Esophagus squamous epithelium (tissue), 5 donors: ENCODE results near the gene ATP2B2. TPM values are rescaled to one million over a fixed set of nuclear protein-coding genes. Genes with fewer than 3 reads are reported as not detected.

Source experiments
- DNase-seq: peaks from one replicate; lab custom pipeline; 2025; lab: John Stamatoyannopoulos, UW
- H3K27ac ChIP-seq, 4 donors: fragments of 200-600 bp; sonication (generic); one replicate each; pipeline ENCODE4 v1.5.1; 2016 to 2019; ENCODE audit warnings: mild to moderate bottlenecking in 1 of 4
- H3K27me3 ChIP-seq, 4 donors: fragments of 200-600 bp; sonication (generic); 1 replicate in 3 of 4; 2 replicates in 1 of 4; pipeline versions ENCODE4 v1.5.1 to v1.6.0; 2017 to 2021; ENCODE audit warnings: antibody characterized with exemption in 1 of 4
- H3K36me3 ChIP-seq, 3 donors: fragments of 200-600 bp; sonication (generic); one replicate each; pipeline ENCODE4 v1.5.1; 2016 to 2019
- H3K4me1 ChIP-seq, 3 donors: fragments of 200-600 bp; sonication (generic); one replicate each; pipeline ENCODE4 v1.5.1; 2017 to 2019
- H3K4me3 ChIP-seq, 4 donors: fragments of 200-600 bp; sonication (generic); 1 replicate in 3 of 4; 2 replicates in 1 of 4; pipeline ENCODE4 v1.5.1; 2016 to 2019; ENCODE audit warnings: mild to moderate bottlenecking in 2 of 4, moderate library complexity in 1 of 4
- H3K9me3 ChIP-seq, 3 donors: fragments of 200-600 bp; sonication (generic); one replicate each; pipeline ENCODE4 v1.5.1; 2016 to 2019
- CTCF ChIP-seq, 6 experiments: fragments of 450-650 bp in 4 of 6; fragments of 200-600 bp in 2 of 6; sonication (generic) in 2 of 6; IDR thresholded peaks; one replicate each; pipeline ENCODE4 v1.5.1; 2016 to 2019; ENCODE audit warnings: antibody characterized with exemption in 6 of 6, mild to moderate bottlenecking in 4 of 6, moderate library complexity in 4 of 6
- POLR2A ChIP-seq, 4 donors: fragments of 450-650 bp; IDR thresholded peaks; one replicate each; pipeline ENCODE4 v1.6.1; 2017; ENCODE audit warnings: antibody characterized with exemption in 4 of 4, mild to moderate bottlenecking in 4 of 4, moderate library complexity in 3 of 4
- WGBS, 2 donors: methylation state at CpG; one replicate each; pipeline ENCODE4 v1.1.5; 2018; 5-methylcytosine and 5-hydroxymethylcytosine counted together
- intact Hi-C: fragments of 100-400 bp; cut with DNase I; formaldehyde crosslinking; loops from one replicate; pipeline ENCODE4 v1.15.0; 2022
- total RNA-seq, 4 donors: library from RNA; depleted of rRNA; stranded (reverse); fragments of >200 nt; gene quantifications; one replicate each; pipeline ENCODE4 v1.1.0, GENCODE V29; 2016
- donor health status: DM: yes; HTN: yes; CAD: no.

The ATP2B2 gene
- total RNA-seq, 4 donors from 2014 or later, result 0.31 to 0.57 (median 0.42) TPM

- Histone ChIP-seq H3K4me1 (peaks cover 0 to 22% (median 0%) of the 10 kb centered on the region in 3 donors), H3K27ac (no peak overlapping the region), H3K36me3 (peaks cover 8 to 47% (median 8%) of the 10 kb centered on the region in 3 donors), H3K9me3 (no peaks in the 10 kb centered on the region), H3K4me3 (no peak overlapping the region), H3K27me3 (no peaks in the 10 kb centered on the region)
- DNase-seq, result no peak
- TF ChIP-seq CTCF (IDR thresholded peaks at IDR 0.05), result no peak
- no peak for TF ChIP-seq POLR2A (IDR thresholded peaks at IDR 0.05)
- WGBS, 2 donors, result 82 to 84% methylated on average over 11 to 13 of the region's 18 CpGs
- intact Hi-C loops, result no loop called here
Observed at GRCh38 chr3:10290481-10291176, 214.8 kb downstream of the ATP2B2 start.

GRCh38 chr3:10289787-10290355 lies 215.5 kb downstream of the ATP2B2 start:
- Histone ChIP-seq H3K27me3 (no peaks in the 10 kb centered on the region), H3K36me3 (peaks cover 3 to 40% (median 8%) of the 10 kb centered on the region in 3 donors), H3K9me3 (no peaks in the 10 kb centered on the region), H3K4me1 (peaks cover 0 to 29% (median 0%) of the 10 kb centered on the region in 3 donors), H3K4me3 (no peak overlapping the region), H3K27ac (no peak overlapping the region)
- 78% methylated on average over 3 of the region's 9 CpGs; no CpG with 5 or more reads in 1 of the 2 donors for WGBS, 2 donors
- intact Hi-C loops, result no loop called here
- no peak for TF ChIP-seq CTCF (IDR thresholded peaks at IDR 0.05)
- TF ChIP-seq POLR2A (IDR thresholded peaks at IDR 0.05), result no peak
- DNase-seq, result no peak

- WGBS, 2 donors, result 66 to 75% methylated on average over 7 to 9 of the region's 9 CpGs
- Histone ChIP-seq H3K36me3 (peaks cover 3 to 40% (median 8%) of the 10 kb centered on the region in 3 donors), H3K27ac (no peak overlapping the region), H3K4me3 (no peak overlapping the region), H3K27me3 (no peaks in the 10 kb centered on the region), H3K4me1 (peaks cover 0 to 37% (median 0%) of the 10 kb centered on the region in 3 donors), H3K9me3 (no peaks in the 10 kb centered on the region)
- intact Hi-C loops, result no loop called here
- no peak for DNase-seq
- no peak for TF ChIP-seq CTCF (IDR thresholded peaks at IDR 0.05)
- TF ChIP-seq POLR2A (IDR thresholded peaks at IDR 0.05), result no peak
Observed at GRCh38 chr3:10289077-10289476, 216.3 kb downstream of the ATP2B2 start.

GRCh38 chr3:10288575-10288960 lies 216.8 kb downstream of the ATP2B2 start:
- Histone ChIP-seq H3K27me3 (no peaks in the 10 kb centered on the region), H3K27ac (no peak overlapping the region), H3K4me1 (peaks cover 0 to 43% (median 3%) of the 10 kb centered on the region in 3 donors), H3K9me3 (no peaks in the 10 kb centered on the region), H3K4me3 (no peak overlapping the region), H3K36me3 (peaks cover 3 to 40% (median 8%) of the 10 kb centered on the region in 3 donors)
- intact Hi-C loops, result no loop called here
- TF ChIP-seq CTCF (IDR thresholded peaks at IDR 0.05) (no peak), POLR2A (IDR thresholded peaks at IDR 0.05) (no peak)
- DNase-seq, result no peak
- WGBS, 2 donors, result 86 to 97% methylated on average over 9 to 11 of the region's 11 CpGs

- DNase-seq, result no peak
- TF ChIP-seq POLR2A (IDR thresholded peaks at IDR 0.05), result no peak
- TF ChIP-seq CTCF (IDR thresholded peaks at IDR 0.05), result no peak
- 86% methylated on average over 8 of the region's 12 CpGs; no CpG with 5 or more reads in 1 of the 2 donors for WGBS, 2 donors
Observed at GRCh38 chr3:10287936-10288574, 217.3 kb downstream of the ATP2B2 start.

More at GRCh38 chr3:10287936-10288574, 217.3 kb downstream of the ATP2B2 start:
- intact Hi-C loops, result no loop called here
- no peaks in the 10 kb centered on the region for H3K9me3 ChIP-seq
- H3K4me3 ChIP-seq, result no peak overlapping the region
- no peak overlapping the region for H3K27ac ChIP-seq
- H3K4me1 ChIP-seq, result peaks cover 0 to 48% (median 6%) of the 10 kb centered on the region in 3 donors
- no peaks in the 10 kb centered on the region for H3K27me3 ChIP-seq
- H3K36me3 ChIP-seq, result peaks cover 3 to 40% (median 8%) of the 10 kb centered on the region in 3 donors
